AG04450 (cell line): ENCODE measurements around the gene IL15. TPM values are rescaled to one million over a fixed set of nuclear protein-coding genes. Genes with fewer than 3 reads are reported as not detected.
A peak's percentile ranks its signal among the peaks of the same experiment; 100 is the strongest.

Experiments used
- CTCF ChIA-PET: fragments of 300-600, 350-600 bp; formaldehyde crosslinking; extraction: SDS; loops from one replicate; lab custom pipeline; 2022; ENCODE audit warnings: antibody characterized with exemption, inconsistent platforms; lab: Charles Lee
- POLR2A ChIA-PET: fragments of 350-600 bp; formaldehyde crosslinking; extraction: SDS; loops from one replicate; lab custom pipeline; 2021; ENCODE audit warnings: antibody characterized with exemption, inconsistent platforms; lab: Yijun Ruan, JAX
- DNase-seq: peaks from one replicate; pipeline ENCODE4 v3.0.0-alpha.2; 2011; ENCODE audit warnings: low read depth, low spot score
- H3K27ac ChIP-seq: one replicate; pipeline ENCODE4 v1.5.1; 2012; ENCODE audit warnings: low read depth, low read length, control low read depth
- H3K27me3 ChIP-seq: one replicate; pipeline ENCODE4 v1.6.0; 2012; ENCODE audit warnings: low read length; ENCODE audit not compliant: control insufficient read depth, insufficient read depth
- H3K4me3 ChIP-seq: 2 replicates; pipeline ENCODE4 v1.5.1; 2011; ENCODE audit warnings: mild to moderate bottlenecking, low read depth, low read length, control low read depth
- H3K9me3 ChIP-seq: 2 replicates; pipeline ENCODE4 v1.5.1; 2012; ENCODE audit warnings: low read length; ENCODE audit not compliant: control insufficient read depth, insufficient read depth
- CTCF ChIP-seq: IDR thresholded peaks from 2 replicates; pipeline ENCODE4 v1.5.1; 2011; ENCODE audit warnings: low read depth, low read length, control low read depth, inconsistent platforms
- polyA plus RNA-seq: library from polyadenylated mRNA; depleted of rRNA; stranded (reverse); fragments of >200 nt; gene quantifications from 2 replicates; pipeline ENCODE4 v1.2.3, GENCODE V29; 2011

IL15 gene
- polyA plus RNA-seq, 1 experiment: 10.9 TPM

DNA sequence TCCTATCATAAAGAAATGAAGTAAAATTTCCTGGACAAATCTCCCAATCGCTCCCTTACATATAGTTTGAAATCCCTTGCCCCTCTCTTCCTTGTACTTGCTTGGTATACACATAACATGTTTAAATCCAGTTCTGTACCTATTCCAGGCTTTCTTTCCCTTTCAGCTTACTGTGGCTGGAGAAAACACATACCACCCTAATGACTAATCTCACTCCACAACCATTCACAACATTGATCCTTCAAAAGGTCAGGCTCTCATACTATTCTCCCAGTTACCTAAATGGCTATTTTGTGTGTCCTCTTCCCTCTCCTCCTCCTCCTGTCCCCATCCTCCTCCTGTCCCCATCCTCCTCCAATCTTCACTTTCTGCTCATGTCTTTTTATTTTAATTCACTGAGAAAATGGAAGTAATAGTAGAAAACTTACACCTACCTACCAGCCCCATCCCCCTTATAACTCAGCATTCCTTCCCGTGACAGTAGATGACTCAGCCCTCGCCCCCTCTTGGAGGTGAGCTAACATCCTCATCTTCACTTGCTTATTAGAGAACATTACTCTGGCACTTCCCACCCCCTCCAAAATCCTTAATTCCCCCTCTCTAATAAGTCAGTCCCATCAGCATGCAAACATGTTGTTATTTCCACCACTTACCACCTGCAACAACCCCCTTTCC lies 77.5 kb downstream of the IL15 start:
- no peak for TF ChIP-seq CTCF
- POLR2A ChIA-PET: no interaction called here
- Histone ChIP-seq H3K27ac (peak overlapping the region; percentile 41), H3K4me3 (no peak overlapping the region), H3K27me3 (no peaks in the 10 kb centered on the region), H3K9me3 (no peaks in the 10 kb centered on the region)
- no peak for DNase-seq
- CTCF ChIA-PET: interaction anchor here (1.5 kb wide), 1 partner anchor 639 kb away, joined by 3 read pairs; no protein-coding TSS in a partner anchor

- Histone ChIP-seq H3K27ac (no peak overlapping the region), H3K4me3 (no peak overlapping the region), H3K27me3 (no peaks in the 10 kb centered on the region), H3K9me3 (no peaks in the 10 kb centered on the region)
- CTCF ChIA-PET: no interaction called here
- POLR2A ChIA-PET: no interaction called here
- DNase-seq: no peak
- TF ChIP-seq CTCF: no peak
These were observed 83.2 kb downstream of the IL15 start for GRCh38 chr4:141719585-141719984.

DNA sequence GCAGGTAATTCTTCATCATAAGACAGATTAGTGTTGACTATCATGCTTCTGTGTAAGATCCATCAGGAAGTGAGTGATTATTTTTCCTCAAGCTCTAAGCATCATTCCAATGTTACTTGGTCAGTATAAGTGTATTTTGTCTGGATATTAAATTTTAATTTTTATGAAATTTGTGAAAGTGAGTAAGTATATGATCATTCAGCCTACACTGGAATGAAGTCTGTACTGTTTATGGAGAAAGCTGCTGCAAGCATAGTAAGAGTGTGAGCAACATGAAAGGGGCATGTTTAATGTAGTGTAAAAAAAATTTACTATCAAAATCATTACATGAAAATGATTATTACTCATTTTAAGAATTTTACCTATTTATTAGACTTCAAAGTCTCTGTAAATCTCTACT lies 84.8 kb downstream of the IL15 start:
- no peak for DNase-seq
- ChIA-PET CTCF (interaction anchor here (1.1 kb wide), 1 partner anchor 375 kb away, joined by 3 read pairs; no protein-coding TSS in a partner anchor), POLR2A (no interaction called here)
- TF ChIP-seq CTCF: no peak
- no peaks in the 10 kb centered on the region for H3K9me3 ChIP-seq
- H3K27me3 ChIP-seq: no peaks in the 10 kb centered on the region
- no peak overlapping the region for H3K27ac ChIP-seq
- no peak overlapping the region for H3K4me3 ChIP-seq

GRCh38 chr4:141724646-141725045 lies 88.3 kb downstream of the IL15 start:
- H3K27me3 ChIP-seq: no peaks in the 10 kb centered on the region
- no peaks in the 10 kb centered on the region for H3K9me3 ChIP-seq
- H3K4me3 ChIP-seq: no peak overlapping the region
- ChIA-PET POLR2A (no interaction called here), CTCF (no interaction called here)
- TF ChIP-seq CTCF: no peak
- no peak for DNase-seq
- H3K27ac ChIP-seq: no peak overlapping the region

GRCh38 chr4:141727420-141727819 lies 91.0 kb downstream of the IL15 start:
- no peaks in the 10 kb centered on the region for H3K9me3 ChIP-seq
- CTCF ChIA-PET: interaction anchor here (1.5 kb wide), 1 partner anchor 381 kb away, joined by 4 read pairs; no protein-coding TSS in a partner anchor
- TF ChIP-seq CTCF: no peak
- no peak for DNase-seq
- POLR2A ChIA-PET: no interaction called here
- no peaks in the 10 kb centered on the region for H3K27me3 ChIP-seq
- no peak overlapping the region for H3K4me3 ChIP-seq
- no peak overlapping the region for H3K27ac ChIP-seq
